ENCODE data around the gene THSD4. TPM values are rescaled to one million over a fixed set of nuclear protein-coding genes. Genes with fewer than 3 reads are reported as not detected.

Gene THSD4
- polyA plus RNA-seq, 1 donor (not counting 4 experiments of a cell fraction or from before 2014, with no cell fraction given): 24.5 TPM

GRCh38 chr15:71375934-71376333, 260.7 kb downstream of the THSD4 start:
- H3K4me3 ChIP-seq (ENCODE audit: control insufficient read depth in 2 of 3, extremely low read depth in 1 of 3, insufficient read depth in 2 of 3, low read depth in 1 of 3, low read length in 3 of 3): no peak overlapping the region
- H4K20me1 ChIP-seq (ENCODE audit: control insufficient read depth, extremely low read depth, insufficient read depth, low read length): no peaks in the 10 kb centered on the region
- H3K79me2 ChIP-seq (ENCODE audit: control insufficient read depth, insufficient read depth, low read length): no peaks in the 10 kb centered on the region
- no peaks in the 10 kb centered on the region for H3K9me3 ChIP-seq (ENCODE audit: control insufficient read depth, low read depth, low read length)
- H3K27ac ChIP-seq (ENCODE audit: control insufficient read depth, insufficient read depth, low read length): no peak overlapping the region
- FAIRE-seq: peak; percentile 71
- no peaks in the 10 kb centered on the region for H3K9me1 ChIP-seq (ENCODE audit: control insufficient read depth, extremely low read depth, insufficient read depth, low read length)
- peaks cover 2 to 8% of the 10 kb centered on the region in 2 experiments for H3K36me3 ChIP-seq (ENCODE audit: control insufficient read depth in 2 of 2, extremely low read depth in 1 of 2, insufficient read depth in 2 of 2, low read length in 2 of 2)
- no peak for DNase-seq (ENCODE audit: low read depth, low spot score)
- H2AFZ ChIP-seq (ENCODE audit: control insufficient read depth, low read length): no peak overlapping the region
- H3K9ac ChIP-seq (ENCODE audit: control insufficient read depth, extremely low read depth, insufficient read depth, low read length): no peak overlapping the region
- H3K4me1 ChIP-seq (ENCODE audit: control insufficient read depth, extremely low read depth, insufficient read depth, low read length): peaks cover 12% of the 10 kb centered on the region
- dilution Hi-C loops (cut with MboI; ENCODE audit: extremely low pct_ligation_motif_present, low sequenced_read_pairs): no loop called here
- H3K4me2 ChIP-seq (ENCODE audit: control insufficient read depth, extremely low read depth, insufficient read depth, low read depth, low read length): no peak overlapping the region
- no peaks in the 10 kb centered on the region for H3K27me3 ChIP-seq (ENCODE audit: control insufficient read depth, extremely low read depth, insufficient read depth, low read length)
- TF ChIP-seq EZH2 (IDR thresholded peaks at IDR 0.05; ENCODE audit: low read length): no peak
- TF ChIP-seq, protein P1, sequence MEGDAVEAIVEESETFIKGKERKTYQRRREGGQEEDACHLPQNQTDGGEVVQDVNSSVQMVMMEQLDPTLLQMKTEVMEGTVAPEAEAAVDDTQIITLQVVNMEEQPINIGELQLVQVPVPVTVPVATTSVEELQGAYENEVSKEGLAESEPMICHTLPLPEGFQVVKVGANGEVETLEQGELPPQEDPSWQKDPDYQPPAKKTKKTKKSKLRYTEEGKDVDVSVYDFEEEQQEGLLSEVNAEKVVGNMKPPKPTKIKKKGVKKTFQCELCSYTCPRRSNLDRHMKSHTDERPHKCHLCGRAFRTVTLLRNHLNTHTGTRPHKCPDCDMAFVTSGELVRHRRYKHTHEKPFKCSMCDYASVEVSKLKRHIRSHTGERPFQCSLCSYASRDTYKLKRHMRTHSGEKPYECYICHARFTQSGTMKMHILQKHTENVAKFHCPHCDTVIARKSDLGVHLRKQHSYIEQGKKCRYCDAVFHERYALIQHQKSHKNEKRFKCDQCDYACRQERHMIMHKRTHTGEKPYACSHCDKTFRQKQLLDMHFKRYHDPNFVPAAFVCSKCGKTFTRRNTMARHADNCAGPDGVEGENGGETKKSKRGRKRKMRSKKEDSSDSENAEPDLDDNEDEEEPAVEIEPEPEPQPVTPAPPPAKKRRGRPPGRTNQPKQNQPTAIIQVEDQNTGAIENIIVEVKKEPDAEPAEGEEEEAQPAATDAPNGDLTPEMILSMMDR (optimal IDR thresholded peaks at IDR 0.05 in 1 of 3, IDR thresholded peaks at IDR 0.05 in 1 of 3, conservative IDR thresholded peaks at IDR 0.05 in 1 of 3; ENCODE audit: extremely low read depth in 1 of 3, insufficient read depth in 2 of 3, low read length in 3 of 3): no peak

DNA sequence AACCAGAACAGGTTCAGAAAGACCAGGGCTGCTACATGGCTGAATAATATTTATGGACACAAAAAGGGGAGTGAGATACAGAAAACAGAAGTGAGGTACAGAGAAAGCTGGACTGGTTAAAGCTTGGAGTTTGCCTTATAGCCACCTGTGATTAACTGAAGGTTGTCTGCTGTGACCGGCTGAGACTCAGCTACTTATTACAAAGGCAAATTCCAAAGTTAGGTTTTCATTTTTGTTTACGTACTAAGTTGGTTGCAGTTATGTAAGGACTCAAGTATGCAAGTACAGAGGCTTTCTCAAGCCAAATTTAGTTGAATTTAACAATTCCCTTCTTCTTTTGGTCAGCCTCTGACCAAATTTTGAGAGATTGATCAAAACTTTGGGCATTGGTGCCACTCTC, 264.6 kb downstream of the THSD4 start:
- no peak overlapping the region for H3K9ac ChIP-seq (ENCODE audit: control insufficient read depth, extremely low read depth, insufficient read depth, low read length)
- H3K9me1 ChIP-seq (ENCODE audit: control insufficient read depth, extremely low read depth, insufficient read depth, low read length): no peaks in the 10 kb centered on the region
- H3K27me3 ChIP-seq (ENCODE audit: control insufficient read depth, extremely low read depth, insufficient read depth, low read length): no peaks in the 10 kb centered on the region
- H3K4me2 ChIP-seq (ENCODE audit: control insufficient read depth, extremely low read depth, insufficient read depth, low read depth, low read length): no peak overlapping the region
- DNase-seq (ENCODE audit: low read depth, low spot score) (no peak), FAIRE-seq (no peak)
- no peaks in the 10 kb centered on the region for H3K79me2 ChIP-seq (ENCODE audit: control insufficient read depth, insufficient read depth, low read length)
- TF ChIP-seq EZH2 (IDR thresholded peaks at IDR 0.05; ENCODE audit: low read length): no peak
- dilution Hi-C loops (cut with MboI; ENCODE audit: extremely low pct_ligation_motif_present, low sequenced_read_pairs): no loop called here
- no peaks in the 10 kb centered on the region for H3K9me3 ChIP-seq (ENCODE audit: control insufficient read depth, low read depth, low read length)
- no peak overlapping the region for H2AFZ ChIP-seq (ENCODE audit: control insufficient read depth, low read length)
- H3K36me3 ChIP-seq (ENCODE audit: control insufficient read depth in 2 of 2, extremely low read depth in 1 of 2, insufficient read depth in 2 of 2, low read length in 2 of 2): peaks cover 2 to 3% of the 10 kb centered on the region in 2 experiments
- no peaks in the 10 kb centered on the region for H4K20me1 ChIP-seq (ENCODE audit: control insufficient read depth, extremely low read depth, insufficient read depth, low read length)
- peaks cover 7% of the 10 kb centered on the region for H3K4me1 ChIP-seq (ENCODE audit: control insufficient read depth, extremely low read depth, insufficient read depth, low read length)
- no peak overlapping the region for H3K27ac ChIP-seq (ENCODE audit: control insufficient read depth, insufficient read depth, low read length)
- no peak overlapping the region for H3K4me3 ChIP-seq (ENCODE audit: control insufficient read depth in 2 of 3, extremely low read depth in 1 of 3, insufficient read depth in 2 of 3, low read depth in 1 of 3, low read length in 3 of 3)

DNA sequence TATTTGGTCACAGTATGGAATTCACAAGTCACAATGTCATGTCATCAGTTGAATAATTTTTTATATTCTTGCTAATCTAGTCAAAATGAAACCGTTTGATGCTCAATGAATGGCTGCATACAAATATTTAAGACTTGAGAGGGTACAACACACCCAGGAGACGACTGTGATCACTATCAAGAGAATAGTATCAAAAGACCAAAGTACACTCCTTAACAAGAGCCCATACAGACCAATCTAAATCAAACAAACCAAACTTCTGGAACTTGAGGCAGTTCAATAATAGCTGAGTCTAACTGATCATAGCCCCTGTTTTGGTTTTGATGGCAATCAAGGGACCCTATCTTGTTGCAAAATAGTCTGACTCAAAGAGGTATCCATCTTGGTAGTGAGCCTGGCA, 265.1 kb downstream of the THSD4 start:
- dilution Hi-C loops (cut with MboI; ENCODE audit: extremely low pct_ligation_motif_present, low sequenced_read_pairs): no loop called here
- Histone ChIP-seq H2AFZ (ENCODE audit: control insufficient read depth, low read length) (no peak overlapping the region), H3K4me1 (ENCODE audit: control insufficient read depth, extremely low read depth, insufficient read depth, low read length) (peaks cover 7% of the 10 kb centered on the region), H3K9ac (ENCODE audit: control insufficient read depth, extremely low read depth, insufficient read depth, low read length) (no peak overlapping the region), H3K27me3 (ENCODE audit: control insufficient read depth, extremely low read depth, insufficient read depth, low read length) (no peaks in the 10 kb centered on the region), H3K79me2 (ENCODE audit: control insufficient read depth, insufficient read depth, low read length) (no peaks in the 10 kb centered on the region), H3K9me3 (ENCODE audit: control insufficient read depth, low read depth, low read length) (no peaks in the 10 kb centered on the region), H3K9me1 (ENCODE audit: control insufficient read depth, extremely low read depth, insufficient read depth, low read length) (no peaks in the 10 kb centered on the region), H3K36me3 (ENCODE audit: control insufficient read depth in 2 of 2, extremely low read depth in 1 of 2, insufficient read depth in 2 of 2, low read length in 2 of 2) (peaks cover 2 to 3% of the 10 kb centered on the region in 2 experiments), H3K27ac (ENCODE audit: control insufficient read depth, insufficient read depth, low read length) (no peak overlapping the region), H3K4me2 (ENCODE audit: control insufficient read depth, extremely low read depth, insufficient read depth, low read depth, low read length) (no peak overlapping the region), H3K4me3 (ENCODE audit: control insufficient read depth in 2 of 3, extremely low read depth in 1 of 3, insufficient read depth in 2 of 3, low read depth in 1 of 3, low read length in 3 of 3) (no peak overlapping the region), H4K20me1 (ENCODE audit: control insufficient read depth, extremely low read depth, insufficient read depth, low read length) (no peaks in the 10 kb centered on the region)
- no peak for DNase-seq (ENCODE audit: low read depth, low spot score)
- FAIRE-seq: no peak
- TF ChIP-seq, protein P1 (optimal IDR thresholded peaks at IDR 0.05 in 1 of 3, IDR thresholded peaks at IDR 0.05 in 1 of 3, conservative IDR thresholded peaks at IDR 0.05 in 1 of 3; ENCODE audit: extremely low read depth in 1 of 3, insufficient read depth in 2 of 3, low read length in 3 of 3): no peak
- no peak for TF ChIP-seq EZH2 (IDR thresholded peaks at IDR 0.05; ENCODE audit: low read length)
